Testis (tissue), 2 donors: ENCODE measurements around the gene MEGF11.

ENCODE experiments used
- POLR2A ChIP-seq: fragments of 450-650 bp; IDR thresholded peaks from one replicate; pipeline ENCODE4 v1.6.1; 2017; ENCODE audit warnings: antibody characterized with exemption, mild to moderate bottlenecking, moderate library complexity
- TF ChIP-seq, protein P1 (sequence below), 3 experiments: fragments of 450-650 bp in 2 of 3; fragments of 200-600 bp in 1 of 3; sonication (generic) in 1 of 3; IDR thresholded peaks; one replicate each; pipeline ENCODE4 v1.5.1; 2016 to 2019; ENCODE audit warnings: antibody characterized with exemption in 3 of 3, mild to moderate bottlenecking in 2 of 3, moderate library complexity in 1 of 3

DNA sequence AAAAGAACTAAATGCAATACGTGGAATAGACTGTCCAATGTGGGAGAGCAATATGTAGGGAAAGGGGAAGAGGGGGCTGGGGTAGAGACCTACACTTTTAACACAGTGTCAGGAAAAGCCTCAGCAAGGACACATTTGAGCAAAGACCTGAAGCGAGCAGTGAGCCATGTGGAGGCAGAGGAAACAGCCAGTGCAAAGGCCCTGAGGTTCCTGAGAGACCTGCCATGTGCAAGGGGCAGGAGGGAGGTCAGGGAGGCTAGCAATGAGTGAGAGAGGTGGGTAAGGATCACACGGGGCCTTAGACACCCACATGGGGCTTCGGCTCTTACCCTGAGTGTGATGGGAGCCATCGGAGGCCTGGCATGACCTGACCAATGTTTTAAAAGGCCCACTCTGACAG is 203.3 kb downstream of the MEGF11 start:
- TF ChIP-seq, protein P1, sequence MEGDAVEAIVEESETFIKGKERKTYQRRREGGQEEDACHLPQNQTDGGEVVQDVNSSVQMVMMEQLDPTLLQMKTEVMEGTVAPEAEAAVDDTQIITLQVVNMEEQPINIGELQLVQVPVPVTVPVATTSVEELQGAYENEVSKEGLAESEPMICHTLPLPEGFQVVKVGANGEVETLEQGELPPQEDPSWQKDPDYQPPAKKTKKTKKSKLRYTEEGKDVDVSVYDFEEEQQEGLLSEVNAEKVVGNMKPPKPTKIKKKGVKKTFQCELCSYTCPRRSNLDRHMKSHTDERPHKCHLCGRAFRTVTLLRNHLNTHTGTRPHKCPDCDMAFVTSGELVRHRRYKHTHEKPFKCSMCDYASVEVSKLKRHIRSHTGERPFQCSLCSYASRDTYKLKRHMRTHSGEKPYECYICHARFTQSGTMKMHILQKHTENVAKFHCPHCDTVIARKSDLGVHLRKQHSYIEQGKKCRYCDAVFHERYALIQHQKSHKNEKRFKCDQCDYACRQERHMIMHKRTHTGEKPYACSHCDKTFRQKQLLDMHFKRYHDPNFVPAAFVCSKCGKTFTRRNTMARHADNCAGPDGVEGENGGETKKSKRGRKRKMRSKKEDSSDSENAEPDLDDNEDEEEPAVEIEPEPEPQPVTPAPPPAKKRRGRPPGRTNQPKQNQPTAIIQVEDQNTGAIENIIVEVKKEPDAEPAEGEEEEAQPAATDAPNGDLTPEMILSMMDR (IDR thresholded peaks at IDR 0.05), result no peak
- TF ChIP-seq POLR2A, result no peak
